IMR-90 (cell line): ENCODE data around the gene SNX5. TPM values are rescaled to one million over a fixed set of nuclear protein-coding genes. Genes with fewer than 3 reads are reported as not detected.

Source experiments
- ATAC-seq: fragments of 200-7000 bp; cut with Tn5 transposase; 2 replicates; pipeline ENCODE4 v1.9.1; 2020; ENCODE audit warnings: low read depth, mild to moderate bottlenecking, moderate library complexity
- BruUV-seq: library from RNA; stranded (reverse); fragments of 400-500 nt; replicated peaks from 2 replicates; lab custom pipeline; 2021; lab: Mats Ljungman, UMichigan
- CTCF ChIA-PET: fragments of 300-600 bp; formaldehyde crosslinking; extraction: SDS; loops from one replicate; lab custom pipeline; 2021; ENCODE audit warnings: antibody characterized with exemption; lab: Yijun Ruan, JAX
- POLR2A ChIA-PET: fragments of 300-600 bp; sonication (Branson Sonifier 250); formaldehyde crosslinking; loops from one replicate; lab custom pipeline; 2022; ENCODE audit warnings: antibody characterized with exemption; ENCODE audit not compliant: unreplicated experiment; lab: Charles Lee
- DNase-seq: peaks from one replicate; pipeline ENCODE4 v3.0.0; 2013
- H2AFZ ChIP-seq: replicated peaks from 2 replicates; pipeline ENCODE3; 2013; ENCODE audit warnings: low read length, mild to moderate bottlenecking; ENCODE audit not compliant: poor library complexity
- H2AK5ac ChIP-seq: 2 replicates; pipeline ENCODE4 v1.6.1; 2013; ENCODE audit warnings: low read depth, low read length, inconsistent platforms
- H2AK9ac ChIP-seq: replicated peaks from 2 replicates; pipeline ENCODE3; 2013; ENCODE audit warnings: mild to moderate bottlenecking, low read depth, low read length, moderate library complexity; ENCODE audit not compliant: poor library complexity
- H2BK120ac ChIP-seq: 2 replicates; pipeline ENCODE4 v1.6.1; 2013; ENCODE audit warnings: low read depth, low read length, inconsistent platforms
- H2BK15ac ChIP-seq: 3 replicates; pipeline ENCODE4 v1.6.1; 2013; ENCODE audit warnings: low read depth, low read length, inconsistent platforms
- H2BK20ac ChIP-seq: 2 replicates; pipeline ENCODE4 v1.6.1; 2013; ENCODE audit warnings: low read depth, mild to moderate bottlenecking, inconsistent platforms, low read length, moderate library complexity
- H2BK5ac ChIP-seq: 2 replicates; pipeline ENCODE4 v1.6.1; 2013; ENCODE audit warnings: mild to moderate bottlenecking, low read depth, low read length, inconsistent platforms; ENCODE audit not compliant: poor library complexity, severe bottlenecking
- H3K14ac ChIP-seq: replicated peaks from 2 replicates; pipeline ENCODE4 v1.6.1; 2013; ENCODE audit warnings: low read depth, low read length, inconsistent platforms
- H3K18ac ChIP-seq: 2 replicates; pipeline ENCODE4 v1.6.1; 2013; ENCODE audit warnings: low read depth, low read length, control low read depth
- H3K23ac ChIP-seq: 2 replicates; pipeline ENCODE4 v1.6.1; 2013; ENCODE audit warnings: low read depth, low read length, inconsistent platforms
- H3K27ac ChIP-seq: 2 replicates; pipeline ENCODE4 v1.5.1; 2013; ENCODE audit warnings: mild to moderate bottlenecking, control low read depth, low read length; ENCODE audit not compliant: insufficient read depth
- H3K27me3 ChIP-seq: 2 replicates; pipeline ENCODE4 v1.6.1; 2013; ENCODE audit warnings: low read length; ENCODE audit not compliant: control insufficient read depth, insufficient read depth
- H3K36me3 ChIP-seq: 2 replicates; pipeline ENCODE4 v1.6.1; 2013; ENCODE audit warnings: low read length, mixed read lengths; ENCODE audit not compliant: control insufficient read depth, insufficient read depth
- H3K4ac ChIP-seq: 2 replicates; pipeline ENCODE4 v1.6.1; 2013; ENCODE audit warnings: low read depth, low read length, inconsistent platforms
- H3K4me1 ChIP-seq: 2 replicates; pipeline ENCODE4 v1.6.1; 2013; ENCODE audit warnings: low read length, mixed read lengths; ENCODE audit not compliant: control insufficient read depth, insufficient read depth
- H3K4me2 ChIP-seq: 2 replicates; pipeline ENCODE4 v1.6.1; 2013; ENCODE audit warnings: low read depth, mild to moderate bottlenecking, control low read depth, low read length, moderate library complexity
- H3K4me3 ChIP-seq: 2 replicates; pipeline ENCODE4 v1.5.1; 2013; ENCODE audit warnings: low read depth, mild to moderate bottlenecking, control low read depth, low read length, moderate library complexity; ENCODE audit not compliant: insufficient read depth
- H3K56ac ChIP-seq: 2 replicates; pipeline ENCODE4 v1.6.1; 2013; ENCODE audit warnings: low read length, inconsistent platforms; ENCODE audit not compliant: insufficient read depth; ENCODE audit errors: extremely low read depth
- H3K79me1 ChIP-seq, 2 experiments: 2 replicates each; pipeline ENCODE4 v1.6.1; 2013; ENCODE audit warnings: low read length in 2 of 2, inconsistent platforms in 1 of 2, low read depth in 1 of 2
- H3K9ac ChIP-seq: 2 replicates; pipeline ENCODE4 v1.6.1; 2013; ENCODE audit warnings: low read depth, low read length, control low read depth
- H3K9me1 ChIP-seq: 2 replicates; pipeline ENCODE4 v1.6.1; 2013; ENCODE audit warnings: low read length, inconsistent platforms; ENCODE audit not compliant: insufficient read depth
- H3K9me3 ChIP-seq: 2 replicates; pipeline ENCODE4 v1.6.1; 2013; ENCODE audit warnings: low read length; ENCODE audit not compliant: control insufficient read depth, insufficient read depth
- H4K20me1 ChIP-seq: 2 replicates; pipeline ENCODE4 v1.6.1; 2013; ENCODE audit warnings: low read length, inconsistent platforms; ENCODE audit not compliant: insufficient read depth
- H4K5ac ChIP-seq: 2 replicates; pipeline ENCODE4 v1.6.1; 2013; ENCODE audit warnings: mild to moderate bottlenecking, low read depth, low read length, control low read depth
- H4K8ac ChIP-seq, 2 experiments: 2 replicates each; pipeline ENCODE4 v1.6.1; 2013; ENCODE audit warnings: low read depth in 2 of 2, low read length in 2 of 2, control low read depth in 1 of 2, inconsistent platforms in 1 of 2
- H4K91ac ChIP-seq: 2 replicates; pipeline ENCODE4 v1.6.1; 2013; ENCODE audit warnings: low read depth, low read length, inconsistent platforms; ENCODE audit not compliant: insufficient read depth
- CEBPB ChIP-seq: IDR thresholded peaks from 2 replicates; pipeline ENCODE4 v1.6.1; 2012; ENCODE audit warnings: low read depth, low read length, improper control_type of control experiment
- CHD1 ChIP-seq: IDR thresholded peaks from 2 replicates; pipeline ENCODE4 v1.6.1; 2012; ENCODE audit warnings: low read depth, low read length, improper control_type of control experiment
- CTCF ChIP-seq: conservative IDR thresholded peaks from 2 replicates; pipeline ENCODE4 v1.5.1; 2012; ENCODE audit warnings: mild to moderate bottlenecking, low read depth, low read length, improper control_type of control experiment
- ELK1 ChIP-seq: fragments of 150-350 bp; IDR thresholded peaks from 2 replicates; pipeline ENCODE4 v1.6.1; 2016; ENCODE audit warnings: low read depth, mild to moderate bottlenecking, low read length, moderate library complexity, borderline replicate concordance
- FOS ChIP-seq: fragments of 150-350 bp; IDR thresholded peaks from 2 replicates; pipeline ENCODE4 v1.6.1; 2016; ENCODE audit warnings: low read depth, low read length
- MAFK ChIP-seq: IDR thresholded peaks from 2 replicates; pipeline ENCODE4 v1.6.1; 2012; ENCODE audit warnings: low read depth, low read length, improper control_type of control experiment
- MAZ ChIP-seq: IDR thresholded peaks from 2 replicates; pipeline ENCODE4 v1.6.1; 2012; ENCODE audit warnings: low read depth, mild to moderate bottlenecking, low read length, improper control_type of control experiment, moderate library complexity, borderline replicate concordance
- MXI1 ChIP-seq: IDR thresholded peaks from 2 replicates; pipeline ENCODE4 v1.6.1; 2012; ENCODE audit warnings: low read depth, mild to moderate bottlenecking, low read length, moderate library complexity, borderline replicate concordance
- NFE2L2 ChIP-seq: fragments of 150-350 bp; IDR thresholded peaks from 2 replicates; pipeline ENCODE4 v1.6.1; 2016; ENCODE audit warnings: low read depth, mild to moderate bottlenecking, low read length
- POLR2A ChIP-seq: IDR thresholded peaks from 2 replicates; pipeline ENCODE4 v1.6.1; 2012; ENCODE audit warnings: mild to moderate bottlenecking, low read depth, low read length
- RAD21 ChIP-seq: IDR thresholded peaks from 2 replicates; pipeline ENCODE4 v1.6.1; 2012; ENCODE audit warnings: low read length, improper control_type of control experiment
- RCOR1 ChIP-seq: IDR thresholded peaks from 2 replicates; pipeline ENCODE4 v1.6.1; 2012; ENCODE audit warnings: mild to moderate bottlenecking, low read length, improper control_type of control experiment; ENCODE audit not compliant: insufficient replicate concordance
- RFX5 ChIP-seq: IDR thresholded peaks from 2 replicates; pipeline ENCODE4 v1.8.0; 2012; ENCODE audit warnings: low read depth, mild to moderate bottlenecking, low read length, moderate library complexity
- SMC3 ChIP-seq: fragments of 150-350 bp; IDR thresholded peaks from 2 replicates; pipeline ENCODE4 v1.6.1; 2016; ENCODE audit warnings: low read depth, mild to moderate bottlenecking, antibody characterized with exemption, low read length, moderate library complexity
- USF2 ChIP-seq: fragments of 150-350 bp; IDR thresholded peaks from 2 replicates; pipeline ENCODE4 v1.6.1; 2017; ENCODE audit warnings: mild to moderate bottlenecking, antibody characterized with exemption, low read length, low read depth
- WGBS, 2 experiments: methylation state at CpG; one replicate each; pipeline versions ENCODE4 v1.1.5 to v1.1.7; 2013; ENCODE audit warnings: missing lambda C conversion rate in 2 of 2; ENCODE audit not compliant: insufficient read length in 1 of 2; ENCODE audit errors: extremely low coverage in 2 of 2; 5-methylcytosine and 5-hydroxymethylcytosine counted together
- dilution Hi-C: fragments of 300-500 bp; cut with HindIII; formaldehyde crosslinking; loops from one replicate; pipeline ENCODE4 v1.14.3; 2018; ENCODE audit warnings: low sequenced_read_pairs; ENCODE audit not compliant: unreplicated experiment
- in situ Hi-C: fragments of 300-500 bp; cut with MboI; formaldehyde crosslinking; loops from 3 replicates; pipeline ENCODE4 v1.14.3; 2019; ENCODE audit warnings: low sequenced_read_pairs, inconsistent platforms, mixed read lengths
- intact Hi-C: fragments of 100-400 bp; cut with micrococcal nuclease; formaldehyde crosslinking; loops from 2 replicates; pipeline ENCODE4 v1.10.0; 2022
- polyA plus RNA-seq, 3 experiments: library from polyadenylated mRNA; depleted of rRNA; stranded (reverse); fragments of >200 nt; gene quantifications; 2 replicates each; pipeline ENCODE4 v1.2.3, GENCODE V29; 2012; ENCODE audit warnings: low replicate concordance in 1 of 3
- total RNA-seq: library from RNA; depleted of rRNA; stranded (reverse); fragments of >200 nt; gene quantifications from 2 replicates; pipeline ENCODE4 v1.2.3, GENCODE V29; 2012

Gene SNX5
- total and polyA plus RNA-seq, 2 of the 4 experiments (the other 2 are of a cell fraction) = 65.4 to 92.8 TPM

GRCh38 chr20:17987988-17988387 lies 19.4 kb upstream of the SNX5 start:
- Histone ChIP-seq H3K23ac (no peak overlapping the region), H3K4me3 (no peak overlapping the region), H3K79me1 (peaks cover 2 to 4% of the 10 kb centered on the region in 2 experiments; a peak in 2 of 4 replicates), H3K18ac (no peak overlapping the region), H4K5ac (no peak overlapping the region), H3K14ac (no peak overlapping the region), H3K9me1 (0 out of 2 replicates have a peak, but pooled peaks cover 3% of the 10 kb centered on the region), H2AFZ (no peak overlapping the region), H3K4ac (no peak overlapping the region), H2BK15ac (no peak overlapping the region), H3K4me2 (no peak overlapping the region), H4K20me1 (no peaks in the 10 kb centered on the region), H3K56ac (no peak overlapping the region), H3K27ac (no peak overlapping the region), H3K9me3 (no peaks in the 10 kb centered on the region), H2AK9ac (no peak overlapping the region), H3K36me3 (no peaks in the 10 kb centered on the region; the same call in 1 of the 2 replicates), H4K91ac (no peak overlapping the region), H2BK120ac (no peak overlapping the region), H4K8ac (no peak overlapping the region), H3K4me1 (peaks cover 4% of the 10 kb centered on the region; the same call in 1 of the 2 replicates), H2BK20ac (no peak overlapping the region), H3K9ac (no peak overlapping the region), H3K27me3 (no peaks in the 10 kb centered on the region), H2BK5ac (no peak overlapping the region), H2AK5ac (no peak overlapping the region)
- POLR2A ChIA-PET = no interaction called here
- TF ChIP-seq MAZ (no peak), FOS (no peak), CHD1 (no peak), MXI1 (no peak), RFX5 (no peak), CTCF (no peak), ELK1 (no peak), RCOR1 (no peak), NFE2L2 (no peak), USF2 (no peak), CEBPB (no peak), MAFK (no peak), POLR2A (no peak), RAD21 (no peak), SMC3 (no peak)
- CTCF ChIA-PET = no interaction called here
- in situ Hi-C loops (no loop called here), dilution Hi-C loops (no loop called here), intact Hi-C loops (no loop called here)
- ATAC-seq = no peak
- BruUV-seq = no TSS peak
- WGBS, 2 experiments = no CpG with 5 or more reads among the region's 3 CpGs
- no peak for DNase-seq
